Astrocyte (in vitro differentiated cells and primary cell): ENCODE results near the gene CERCAM. TPM values are rescaled to one million over a fixed set of nuclear protein-coding genes. Genes with fewer than 3 reads are reported as not detected.

Experiments
- DNase-seq: peaks from one replicate; pipeline ENCODE4 v3.0.0-alpha.2; 2010; ENCODE audit warnings: low read depth
- FAIRE-seq: peaks from 2 replicates; lab custom pipeline; 2011; peaks lifted over from hg19 to GRCh38; lab: Jason Lieb, UNC
- H2AFZ ChIP-seq: 2 replicates; pipeline ENCODE4 v1.6.0; 2012; ENCODE audit warnings: low read depth, low read length, inconsistent platforms
- H3K27ac ChIP-seq: 2 replicates; pipeline ENCODE4 v1.5.1; 2011; ENCODE audit warnings: low read depth, low read length, inconsistent platforms
- H3K27me3 ChIP-seq: 2 replicates; pipeline ENCODE4 v1.6.0; 2011; ENCODE audit warnings: low read length, inconsistent platforms; ENCODE audit not compliant: insufficient read depth
- H3K36me3 ChIP-seq: 2 replicates; pipeline ENCODE4 v1.5.1; 2011; ENCODE audit warnings: low read length, inconsistent platforms; ENCODE audit not compliant: insufficient read depth
- H3K4me1 ChIP-seq: 2 replicates; pipeline ENCODE4 v1.5.1; 2011; ENCODE audit warnings: low read length, inconsistent platforms; ENCODE audit not compliant: insufficient read depth
- H3K4me2 ChIP-seq: 2 replicates; pipeline ENCODE4 v1.6.0; 2012; ENCODE audit warnings: low read length, inconsistent platforms
- H3K4me3 ChIP-seq: 2 replicates; pipeline ENCODE4 v1.5.1; 2011; ENCODE audit warnings: low read depth, mild to moderate bottlenecking, low read length, inconsistent platforms; ENCODE audit not compliant: insufficient read depth
- H3K79me2 ChIP-seq: 2 replicates; pipeline ENCODE4 v1.6.0; 2012; ENCODE audit warnings: mild to moderate bottlenecking, low read length, inconsistent platforms; ENCODE audit not compliant: insufficient read depth
- H3K9ac ChIP-seq: 2 replicates; pipeline ENCODE4 v1.6.0; 2012; ENCODE audit warnings: mild to moderate bottlenecking, low read length, inconsistent platforms
- H3K9me3 ChIP-seq: 2 replicates; pipeline ENCODE4 v1.5.1; 2012; ENCODE audit warnings: low read depth, mild to moderate bottlenecking, low read length, inconsistent platforms; ENCODE audit not compliant: insufficient read depth
- H4K20me1 ChIP-seq: 2 replicates; pipeline ENCODE4 v1.6.0; 2012; ENCODE audit warnings: low read length, inconsistent platforms; ENCODE audit not compliant: insufficient read depth
- H3K27ac Mint-ChIP-seq: one replicate; pipeline ENCODE4 v1.8.0; 2021; ENCODE audit warnings: mild to moderate bottlenecking, mixed read lengths; ENCODE audit not compliant: unreplicated experiment
- H3K27me3 Mint-ChIP-seq: one replicate; pipeline ENCODE4 v1.8.0; 2021; ENCODE audit warnings: low read depth, mixed read lengths; ENCODE audit not compliant: unreplicated experiment
- H3K36me3 Mint-ChIP-seq: one replicate; pipeline ENCODE4 v1.8.0; 2021; ENCODE audit warnings: low read depth, mixed read lengths; ENCODE audit not compliant: unreplicated experiment
- H3K4me1 Mint-ChIP-seq: one replicate; pipeline ENCODE4 v1.8.0; 2021; ENCODE audit warnings: low read depth, mixed read lengths; ENCODE audit not compliant: unreplicated experiment
- H3K4me3 Mint-ChIP-seq: one replicate; pipeline ENCODE4 v1.8.0; 2021; ENCODE audit warnings: mild to moderate bottlenecking, moderate library complexity, mixed read lengths; ENCODE audit not compliant: unreplicated experiment
- H3K9me3 Mint-ChIP-seq: one replicate; pipeline ENCODE4 v1.8.0; 2021; ENCODE audit warnings: mild to moderate bottlenecking, mixed read lengths; ENCODE audit not compliant: unreplicated experiment
- CTCF ChIP-seq: IDR thresholded peaks from 2 replicates; pipeline ENCODE4 v1.5.1; 2011; ENCODE audit warnings: low read depth, mild to moderate bottlenecking, inconsistent platforms, low read length, moderate library complexity; ENCODE audit not compliant: insufficient read depth
- EZH2 ChIP-seq: IDR thresholded peaks from 2 replicates; pipeline ENCODE4 v1.6.1; 2012; ENCODE audit warnings: mild to moderate bottlenecking, low read length, inconsistent platforms; ENCODE audit not compliant: insufficient read depth
- total RNA-seq: library from RNA; stranded (reverse); gene quantifications from 2 replicates; pipeline ENCODE4 v1.2.1, GENCODE V29; 2021

CERCAM gene
- total RNA-seq, 1 donor from 2014 or later = 66.1 TPM

DNA sequence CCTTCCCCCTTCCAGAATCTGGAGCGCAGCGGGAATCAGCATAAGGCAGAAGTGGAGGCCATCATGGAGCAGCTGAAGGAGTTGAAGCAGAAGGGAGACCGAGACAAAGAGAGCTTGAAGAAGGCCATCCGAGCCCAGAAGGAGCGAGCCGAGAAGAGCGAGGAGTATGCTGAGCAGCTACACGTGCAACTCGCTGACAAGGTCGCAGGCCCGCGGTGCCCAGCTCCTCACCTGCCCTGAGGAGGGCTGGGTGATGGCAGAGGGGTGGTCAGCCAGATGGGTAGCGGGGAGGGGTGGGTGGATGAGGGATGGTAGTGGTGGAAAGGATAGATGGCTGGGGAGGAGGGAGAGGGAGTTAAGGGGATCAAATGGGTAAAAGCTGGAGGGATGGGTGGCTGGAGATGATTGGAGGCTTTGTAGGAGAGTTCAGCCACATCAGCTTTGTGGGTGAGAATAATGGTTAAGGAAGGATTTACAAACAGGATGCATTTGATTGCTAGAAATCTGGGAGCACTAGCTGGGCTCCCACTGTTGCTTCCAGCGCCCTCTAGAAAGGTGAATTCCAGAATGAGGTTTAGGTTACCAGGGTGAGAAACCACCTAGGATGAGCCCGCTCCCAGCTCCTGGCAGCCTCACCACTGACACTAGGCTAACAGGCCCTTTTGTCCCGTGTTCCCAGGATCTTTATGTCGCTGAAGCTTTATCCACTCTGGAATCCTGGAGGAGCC lies 64.2 kb downstream of the CERCAM start:
- H3K9ac ChIP-seq = no peak overlapping the region
- no peaks in the 10 kb centered on the region for H3K9me3 ChIP-seq
- H3K4me2 ChIP-seq = no peak overlapping the region
- no peak for FAIRE-seq
- no peaks in the 10 kb centered on the region for H4K20me1 ChIP-seq
- H3K4me3 ChIP-seq = no peak overlapping the region
- TF ChIP-seq CTCF (no peak), EZH2 (no peak)
- Mint-ChIP-seq H3K4me1 (no peaks in the 10 kb centered on the region), H3K27me3 (no peaks in the 10 kb centered on the region), H3K4me3 (no peak overlapping the region), H3K27ac (no peak overlapping the region), H3K9me3 (no peaks in the 10 kb centered on the region), H3K36me3 (peaks cover 42% of the 10 kb centered on the region)
- H3K27me3 ChIP-seq = no peaks in the 10 kb centered on the region
- DNase-seq = no peak
- no peaks in the 10 kb centered on the region for H3K4me1 ChIP-seq
- H2AFZ ChIP-seq = no peak overlapping the region
- H3K79me2 ChIP-seq = no peaks in the 10 kb centered on the region
- no peak overlapping the region for H3K27ac ChIP-seq
- H3K36me3 ChIP-seq = peaks cover 54% of the 10 kb centered on the region

GRCh38 chr9:128485414-128485855 lies 64.8 kb downstream of the CERCAM start:
- Mint-ChIP-seq H3K4me3 (no peak overlapping the region), H3K27ac (no peak overlapping the region), H3K36me3 (peaks cover 43% of the 10 kb centered on the region), H3K27me3 (no peaks in the 10 kb centered on the region), H3K9me3 (no peaks in the 10 kb centered on the region), H3K4me1 (no peaks in the 10 kb centered on the region)
- Histone ChIP-seq H3K4me1 (no peaks in the 10 kb centered on the region), H3K4me3 (no peak overlapping the region), H4K20me1 (no peaks in the 10 kb centered on the region), H3K36me3 (peaks cover 53% of the 10 kb centered on the region), H3K27me3 (no peaks in the 10 kb centered on the region), H3K9ac (no peak overlapping the region), H3K9me3 (no peaks in the 10 kb centered on the region), H3K27ac (no peak overlapping the region), H3K4me2 (no peak overlapping the region), H2AFZ (no peak overlapping the region), H3K79me2 (no peaks in the 10 kb centered on the region)
- DNase-seq = no peak
- FAIRE-seq = no peak
- no peak for TF ChIP-seq CTCF
- no peak for TF ChIP-seq EZH2

- Histone ChIP-seq H3K9me3 (no peaks in the 10 kb centered on the region), H2AFZ (no peak overlapping the region), H3K4me2 (no peak overlapping the region), H3K4me1 (no peaks in the 10 kb centered on the region), H3K9ac (no peak overlapping the region), H3K27ac (no peak overlapping the region), H3K36me3 (peaks cover 53% of the 10 kb centered on the region), H3K27me3 (no peaks in the 10 kb centered on the region), H3K79me2 (no peaks in the 10 kb centered on the region), H3K4me3 (no peak overlapping the region), H4K20me1 (no peaks in the 10 kb centered on the region)
- Mint-ChIP-seq H3K4me3 (no peak overlapping the region), H3K27ac (no peak overlapping the region), H3K9me3 (no peaks in the 10 kb centered on the region), H3K36me3 (peaks cover 43% of the 10 kb centered on the region), H3K4me1 (no peaks in the 10 kb centered on the region), H3K27me3 (no peaks in the 10 kb centered on the region)
- DNase-seq (no peak), FAIRE-seq (no peak)
- no peak for TF ChIP-seq CTCF
- no peak for TF ChIP-seq EZH2
Measured at GRCh38 chr9:128486201-128486600, 65.5 kb downstream of the CERCAM start.
